ENCODE data around the gene TNFRSF8.

- TF ChIP-seq CTCF (IDR thresholded peaks at IDR 0.05) (no peak), EZH2 (IDR thresholded peaks at IDR 0.05; ENCODE audit: borderline replicate concordance, insufficient read depth, low read depth, low read length, poor library complexity, severe bottlenecking) (no peak)
Measured at GRCh38 chr1:12152113-12152891, 89.2 kb downstream of the TNFRSF8 start.
